Measurements from ENCODE around the gene TRIM22.
"Not testable (repeated sequence)": the region's sequence is repeated elsewhere in the genome, so short reads cannot be mapped to it uniquely, and the experiment has no call there.

The TRIM22 gene

GRCh38 chr11:5691964-5692361 is 2.4 kb downstream of the TRIM22 start:
- no peak for DNase-seq

- DNase-seq = no peak
Measured at GRCh38 chr11:5694642-5695041, 5.1 kb downstream of the TRIM22 start.

GRCh38 chr11:5695580-5695979 is 6.0 kb downstream of the TRIM22 start:
- no peak for DNase-seq

- no peak for DNase-seq
Measured at GRCh38 chr11:5696210-5696609, 6.6 kb downstream of the TRIM22 start.

- no peak for DNase-seq
Measured at GRCh38 chr11:5698281-5698680, 8.7 kb downstream of the TRIM22 start.

GRCh38 chr11:5700421-5701054 is 10.9 kb downstream of the TRIM22 start:
- DNase-seq = no peak

GRCh38 chr11:5701055-5701577 is 11.5 kb downstream of the TRIM22 start:
- no peak for DNase-seq

GRCh38 chr11:5703741-5704536 is 14.3 kb downstream of the TRIM22 start:
- DNase-seq = no peak

- no peak for DNase-seq
Measured at GRCh38 chr11:5705688-5706087, 16.1 kb downstream of the TRIM22 start.

GRCh38 chr11:5712507-5712906 is 22.9 kb downstream of the TRIM22 start:
- no peak for DNase-seq

- DNase-seq = no peak
Measured at GRCh38 chr11:5713695-5714094, 24.1 kb downstream of the TRIM22 start.

GRCh38 chr11:5716518-5716917 is 26.9 kb downstream of the TRIM22 start:
- not testable (repeated sequence) for DNase-seq

GRCh38 chr11:5719703-5720495 is 30.3 kb downstream of the TRIM22 start:
- no peak for DNase-seq

GRCh38 chr11:5722622-5723021 is 33.0 kb downstream of the TRIM22 start:
- no peak for DNase-seq

GRCh38 chr11:5726351-5726750 is 36.8 kb downstream of the TRIM22 start:
- no peak for DNase-seq

GRCh38 chr11:5727691-5728090 is 38.1 kb downstream of the TRIM22 start:
- DNase-seq = no peak

- DNase-seq = no peak
Measured at GRCh38 chr11:5736396-5736795, 46.8 kb downstream of the TRIM22 start, which contains the start of gene OR56B1. TSS of gene OR56B1 (plus strand) at chr11:5736448. CDS start at chr11:5736517, 69 bp downstream.

- no peak for DNase-seq
Measured at GRCh38 chr11:5737091-5737490, 47.5 kb downstream of the TRIM22 start.

- DNase-seq = no peak
Measured at GRCh38 chr11:5737670-5738392, 48.2 kb downstream of the TRIM22 start.

- no peak for DNase-seq
Measured at GRCh38 chr11:5738431-5738830, 48.8 kb downstream of the TRIM22 start.

GRCh38 chr11:5746614-5747013 is 57.0 kb downstream of the TRIM22 start:
- DNase-seq = no peak

- DNase-seq = no peak
Measured at GRCh38 chr11:5749836-5750235, 60.2 kb downstream of the TRIM22 start.

GRCh38 chr11:5753943-5754342 is 64.4 kb downstream of the TRIM22 start, which contains the start of gene OR52N4:
TSS of gene OR52N4 (plus strand) at chr11:5754243. CDS start at chr11:5754741, 498 bp downstream.
- DNase-seq = no peak

Data from NCI-H510A (cell line).